ENCODE measurements around the gene SLC39A9.
A peak's percentile ranks its signal among the peaks of the same experiment; 100 is the strongest.

Gene SLC39A9

GRCh38 chr14:69501423-69501838 is 102.9 kb downstream of the SLC39A9 start:
- POLR2A ChIA-PET, result no interaction called here
- H3K4me3 ChIP-seq (ENCODE audit: low read depth, low read length), result no peak overlapping the region
- CTCF ChIA-PET, result interaction anchor here (0.7 to 1.2 kb wide), 2 partner anchors 17 to 34 kb away, joined by 3 to 4 read pairs; no protein-coding TSS in a partner anchor
- no peaks in the 10 kb centered on the region for H3K36me3 ChIP-seq (ENCODE audit: control insufficient read depth in 2 of 2, insufficient read depth in 1 of 2, low read length in 2 of 2)
- peaks cover 5% of the 10 kb centered on the region for H3K4me1 ChIP-seq (ENCODE audit: control insufficient read depth, insufficient read depth, low read length)
- TF ChIP-seq ZNF692 (tag by site-specific recombination; IDR thresholded peaks at IDR 0.05) (no peak), ZNF114 (tag by site-specific recombination; IDR thresholded peaks at IDR 0.05) (no peak), ZNF843 (tag by site-specific recombination; IDR thresholded peaks at IDR 0.05) (no peak), ZIC2 (tag by site-specific recombination; IDR thresholded peaks at IDR 0.05) (no peak), ZNF837 (tag by site-specific recombination; IDR thresholded peaks at IDR 0.05) (no peak), OSR2 (tag by site-specific recombination; IDR thresholded peaks at IDR 0.05) (0 out of 2 replicates have a peak, but pooled peaks have one; percentile 30), ZFP41 (tag by site-specific recombination; IDR thresholded peaks at IDR 0.05; ENCODE audit: borderline replicate concordance) (no peak), ZNF529 (tag by site-specific recombination; IDR thresholded peaks at IDR 0.05; ENCODE audit: insufficient replicate concordance) (no peak), ZNF223 (tag by site-specific recombination; IDR thresholded peaks at IDR 0.05) (no peak), ZNF302 (tag by site-specific recombination; IDR thresholded peaks at IDR 0.05; ENCODE audit: low read depth) (no peak), SP2 (tag by site-specific recombination; IDR thresholded peaks at IDR 0.05) (no peak), ZNF768 (tag by site-specific recombination; IDR thresholded peaks at IDR 0.05) (no peak), ZFHX2 (tag by site-specific recombination; conservative IDR thresholded peaks at IDR 0.05) (0 out of 2 replicates have a peak, but pooled peaks have one; percentile 14), ZNF530 (tag by site-specific recombination; IDR thresholded peaks at IDR 0.05; ENCODE audit: low read depth) (no peak)
- H3K9me3 ChIP-seq (ENCODE audit: control insufficient read depth, insufficient read depth, low read depth, low read length), result no peaks in the 10 kb centered on the region
- H3K27ac ChIP-seq (ENCODE audit: extremely low read depth, low read depth, low read length), result no peak overlapping the region

DNA sequence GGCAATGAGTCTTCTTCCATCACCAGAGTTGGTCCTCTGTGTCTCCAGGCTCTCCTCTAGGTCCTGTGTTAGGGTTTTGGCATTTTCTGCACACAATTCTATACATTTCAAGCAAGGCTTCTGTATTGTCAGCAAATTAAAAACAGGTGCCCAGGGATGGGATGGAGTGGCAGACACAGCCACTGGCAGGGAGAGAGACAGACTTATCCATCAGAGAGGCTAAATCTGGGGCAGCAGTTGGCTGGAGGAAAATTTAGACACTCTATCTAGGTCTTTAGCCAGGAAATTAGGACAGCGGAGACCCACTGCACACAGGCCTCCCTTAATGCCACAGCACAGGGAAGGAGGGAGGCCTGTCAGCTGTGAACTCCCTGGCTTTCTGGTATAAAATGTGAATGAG is 106.3 kb downstream of the SLC39A9 start:
- ChIA-PET CTCF (interaction anchor here (1.2 to 2.3 kb wide), 3 partner anchors 12 to 38 kb away, joined by 3 to 18 read pairs (median 5); no protein-coding TSS in a partner anchor), POLR2A (no interaction called here)
- Histone ChIP-seq H3K9me3 (ENCODE audit: control insufficient read depth, insufficient read depth, low read depth, low read length) (no peaks in the 10 kb centered on the region), H3K36me3 (ENCODE audit: control insufficient read depth in 2 of 2, insufficient read depth in 1 of 2, low read length in 2 of 2) (no peaks in the 10 kb centered on the region), H3K4me3 (ENCODE audit: low read depth, low read length) (no peak overlapping the region), H3K4me1 (ENCODE audit: control insufficient read depth, insufficient read depth, low read length) (peaks cover 5% of the 10 kb centered on the region), H3K27ac (ENCODE audit: extremely low read depth, low read depth, low read length) (no peak overlapping the region)
- TF ChIP-seq, protein P1, sequence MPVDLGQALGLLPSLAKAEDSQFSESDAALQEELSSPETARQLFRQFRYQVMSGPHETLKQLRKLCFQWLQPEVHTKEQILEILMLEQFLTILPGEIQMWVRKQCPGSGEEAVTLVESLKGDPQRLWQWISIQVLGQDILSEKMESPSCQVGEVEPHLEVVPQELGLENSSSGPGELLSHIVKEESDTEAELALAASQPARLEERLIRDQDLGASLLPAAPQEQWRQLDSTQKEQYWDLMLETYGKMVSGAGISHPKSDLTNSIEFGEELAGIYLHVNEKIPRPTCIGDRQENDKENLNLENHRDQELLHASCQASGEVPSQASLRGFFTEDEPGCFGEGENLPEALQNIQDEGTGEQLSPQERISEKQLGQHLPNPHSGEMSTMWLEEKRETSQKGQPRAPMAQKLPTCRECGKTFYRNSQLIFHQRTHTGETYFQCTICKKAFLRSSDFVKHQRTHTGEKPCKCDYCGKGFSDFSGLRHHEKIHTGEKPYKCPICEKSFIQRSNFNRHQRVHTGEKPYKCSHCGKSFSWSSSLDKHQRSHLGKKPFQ (tag by site-specific recombination; IDR thresholded peaks at IDR 0.05), result no peak
- TF ChIP-seq ZNF26 (tag by site-specific recombination; IDR thresholded peaks at IDR 0.05) (no peak), ZNF292 (tag by site-specific recombination; IDR thresholded peaks at IDR 0.05; ENCODE audit: borderline replicate concordance, low read depth) (no peak), ZNF48 (tag by site-specific recombination; IDR thresholded peaks at IDR 0.05) (no peak), ZNF571 (tag by site-specific recombination; IDR thresholded peaks at IDR 0.05) (no peak), ZNF350 (tag by site-specific recombination; IDR thresholded peaks at IDR 0.05) (no peak), ZNF423 (tag by site-specific recombination; IDR thresholded peaks at IDR 0.05) (no peak), ZNF426 (tag by site-specific recombination; IDR thresholded peaks at IDR 0.05) (no peak)

All from HEK293 (cell line).